Measurements from ENCODE around the gene CLDN1. TPM values are rescaled to one million over a fixed set of nuclear protein-coding genes. Genes with fewer than 3 reads are reported as not detected.
A peak's percentile ranks its signal among the peaks of the same experiment; 100 is the strongest.
"Not testable (repeated sequence)": the region's sequence is repeated elsewhere in the genome, so short reads cannot be mapped to it uniquely, and the experiment has no call there.

Gene CLDN1
- total RNA-seq, 1 donor from 2014 or later, result 1.4 TPM

DNA sequence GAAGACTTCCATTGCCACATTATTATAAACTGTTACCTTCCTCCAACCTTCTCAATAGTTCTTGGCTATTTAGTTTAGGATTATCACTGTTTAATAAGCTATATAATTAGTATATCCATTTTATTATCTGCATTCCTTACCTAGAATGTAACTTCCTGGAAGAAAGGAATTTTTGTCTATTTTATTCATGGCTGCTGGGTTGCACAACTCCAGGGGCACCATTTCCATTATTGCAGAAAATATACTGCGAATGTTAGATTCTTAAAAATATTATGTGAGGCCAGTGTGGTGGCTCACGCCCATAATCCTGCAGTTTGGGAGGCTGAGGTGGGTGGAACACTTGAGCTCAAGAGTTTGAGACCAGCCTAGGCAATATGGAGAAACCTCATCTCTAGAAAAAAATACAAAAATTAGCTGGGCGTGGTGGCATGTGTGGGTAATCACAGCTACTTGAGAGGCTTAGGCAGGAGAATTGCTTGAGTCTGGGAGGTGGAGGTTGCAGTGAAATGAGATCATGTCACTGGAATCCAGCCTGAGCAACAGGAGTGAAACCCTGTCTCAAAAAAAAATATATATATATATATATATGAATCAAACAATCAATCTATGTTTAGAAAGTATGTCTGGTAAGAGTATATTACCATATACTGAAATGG is 19.9 kb downstream of the CLDN1 start:
- intact Hi-C loops (cut with micrococcal nuclease), result no loop called here
- DNase-seq (no peak), ATAC-seq (no peak)

GRCh38 chr3:190301591-190301990 is 20.7 kb downstream of the CLDN1 start:
- DNase-seq (no peak), ATAC-seq (no peak)
- intact Hi-C loops (cut with micrococcal nuclease), result no loop called here

DNA sequence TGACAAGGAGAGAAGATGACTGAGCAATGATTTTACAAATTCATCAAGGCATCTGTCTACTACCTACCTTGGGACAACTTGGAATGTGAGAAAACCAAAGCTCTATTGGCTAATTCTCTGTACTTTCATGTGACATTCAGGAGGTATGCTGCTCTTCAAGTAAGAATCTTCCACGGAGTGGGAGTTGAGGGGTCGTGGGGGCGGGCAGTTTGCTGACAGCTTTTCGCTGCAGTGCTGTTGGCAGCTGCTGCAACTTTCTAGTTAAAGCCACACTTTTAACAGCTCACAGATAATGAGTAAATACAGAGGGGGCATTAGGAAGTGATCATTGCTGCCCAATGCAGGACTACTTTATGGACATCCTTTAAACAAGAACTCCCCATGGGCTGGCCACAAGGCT is 22.3 kb downstream of the CLDN1 start:
- ATAC-seq, result no peak
- intact Hi-C loops (cut with micrococcal nuclease), result no loop called here
- DNase-seq, result no peak

DNA sequence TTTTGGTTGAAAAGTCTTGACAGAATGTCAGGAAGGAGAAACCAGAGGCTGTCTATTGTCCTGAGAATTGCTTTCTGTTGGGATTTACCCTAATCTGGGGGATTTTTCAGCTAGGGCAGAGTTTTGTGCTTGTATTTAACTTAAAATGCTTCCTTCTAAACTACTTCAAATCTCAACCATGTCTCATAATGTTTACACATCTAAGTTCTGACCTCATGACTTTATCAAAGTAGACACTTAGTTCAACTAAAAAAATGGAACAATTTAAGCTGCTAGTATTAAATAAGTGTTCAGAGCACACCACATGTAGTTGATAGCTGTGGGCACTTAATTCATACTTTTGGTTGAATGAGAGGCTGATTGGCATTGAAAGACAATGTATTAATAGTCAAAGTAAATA is 28.2 kb downstream of the CLDN1 start:
- DNase-seq, result no peak
- intact Hi-C loops (cut with micrococcal nuclease), result no loop called here
- no peak for ATAC-seq

DNA sequence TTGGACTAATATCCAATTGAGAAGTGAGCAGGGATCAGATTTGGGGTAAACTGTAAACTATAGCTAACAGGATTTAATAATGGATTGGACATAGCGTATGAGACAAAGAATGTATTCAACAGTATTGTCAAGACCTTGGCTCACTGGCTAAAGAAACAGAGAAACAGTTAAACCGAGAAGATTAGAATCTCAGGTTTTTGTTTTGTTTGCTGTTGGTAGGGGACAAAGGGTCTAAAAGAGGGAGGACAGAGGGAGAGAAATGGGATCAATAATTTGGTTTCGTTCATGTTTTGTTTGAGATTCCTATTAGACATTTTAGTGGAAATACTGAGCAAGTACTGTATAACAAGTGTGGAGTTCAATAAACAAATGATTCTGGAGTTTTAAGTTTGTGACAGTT is 28.6 kb downstream of the CLDN1 start:
- no peak for DNase-seq
- no peak for ATAC-seq
- intact Hi-C loops (cut with micrococcal nuclease), result no loop called here

DNA sequence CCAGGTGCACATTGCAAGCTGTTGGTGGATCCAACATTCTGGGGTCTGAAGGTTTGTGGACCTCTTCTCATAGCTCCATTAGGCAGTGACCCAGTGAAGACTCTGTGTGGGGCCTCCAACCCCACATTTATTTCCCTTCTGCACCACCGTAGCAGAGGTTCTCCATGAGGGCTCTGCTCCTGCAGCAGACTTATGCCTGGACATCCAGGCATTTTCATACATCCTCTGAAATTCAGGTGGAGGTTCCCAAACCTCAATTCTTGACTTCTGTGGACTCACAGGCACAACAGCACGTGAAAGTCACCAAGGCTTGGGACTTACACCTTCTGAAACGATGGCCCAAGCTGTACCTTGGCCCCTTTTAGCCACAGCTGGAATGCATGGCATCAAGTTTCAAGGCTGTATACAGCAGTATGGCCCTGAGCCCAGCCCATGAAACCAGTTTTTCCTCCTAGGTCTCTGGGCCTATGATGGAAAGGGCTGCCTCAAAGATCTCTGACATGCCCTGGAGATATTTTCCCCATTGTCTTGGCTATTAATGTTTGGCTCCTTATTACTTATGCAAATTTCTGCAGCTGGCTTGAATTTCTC is 30.2 kb downstream of the CLDN1 start:
- ATAC-seq (no peak), DNase-seq (no peak)
- intact Hi-C loops (cut with micrococcal nuclease), result no loop called here

- intact Hi-C loops (cut with micrococcal nuclease), result no loop called here
- no peak for DNase-seq
- no peak for ATAC-seq
Measured at GRCh38 chr3:190289989-190290388, 32.3 kb downstream of the CLDN1 start.

DNA sequence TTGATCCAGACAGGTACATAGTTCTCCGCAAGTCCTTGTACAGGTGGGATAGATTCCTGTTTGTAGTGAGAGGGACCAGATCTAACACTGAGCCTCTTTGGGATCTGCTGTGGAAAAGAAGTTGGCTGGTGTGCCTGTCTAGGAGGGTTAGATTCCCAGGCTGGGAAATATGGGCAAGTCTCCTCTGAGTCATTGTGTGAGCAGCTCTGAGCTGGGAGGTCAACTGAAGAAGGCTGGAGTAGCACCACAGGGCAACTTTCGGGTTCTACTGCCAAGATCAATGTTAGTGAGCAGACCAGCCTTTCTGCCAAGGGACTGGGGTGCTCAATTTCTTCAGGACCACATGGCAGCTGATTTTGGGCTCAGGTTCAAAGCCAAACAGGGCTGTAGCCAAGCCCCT is 33.4 kb downstream of the CLDN1 start:
- intact Hi-C loops (cut with micrococcal nuclease), result no loop called here

DNA sequence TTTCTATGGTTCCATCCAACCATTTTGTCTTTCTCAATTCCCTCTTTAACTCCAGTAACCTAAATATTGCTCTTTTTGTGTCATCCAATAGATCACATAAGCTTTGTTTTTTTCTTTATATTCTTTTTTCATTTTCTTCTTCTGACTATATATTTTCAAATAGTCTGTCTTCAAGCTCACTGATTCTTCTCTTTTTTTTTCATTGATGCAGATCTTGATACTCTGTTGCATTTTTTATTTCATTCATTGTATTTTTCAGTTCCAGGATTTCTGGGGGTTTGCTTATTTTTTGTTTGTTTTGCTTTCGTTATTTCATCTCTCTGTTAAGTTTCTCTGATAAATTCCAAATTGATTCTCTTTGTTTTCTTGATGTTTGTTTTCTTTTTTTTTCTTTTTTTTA is 36.2 kb downstream of the CLDN1 start:
- no peak for ATAC-seq
- no peak for DNase-seq
- intact Hi-C loops (cut with micrococcal nuclease), result no loop called here

More for the DNA sequence above, 33.4 kb downstream of the CLDN1 start:
- DNase-seq (no peak), ATAC-seq (no peak)

DNA sequence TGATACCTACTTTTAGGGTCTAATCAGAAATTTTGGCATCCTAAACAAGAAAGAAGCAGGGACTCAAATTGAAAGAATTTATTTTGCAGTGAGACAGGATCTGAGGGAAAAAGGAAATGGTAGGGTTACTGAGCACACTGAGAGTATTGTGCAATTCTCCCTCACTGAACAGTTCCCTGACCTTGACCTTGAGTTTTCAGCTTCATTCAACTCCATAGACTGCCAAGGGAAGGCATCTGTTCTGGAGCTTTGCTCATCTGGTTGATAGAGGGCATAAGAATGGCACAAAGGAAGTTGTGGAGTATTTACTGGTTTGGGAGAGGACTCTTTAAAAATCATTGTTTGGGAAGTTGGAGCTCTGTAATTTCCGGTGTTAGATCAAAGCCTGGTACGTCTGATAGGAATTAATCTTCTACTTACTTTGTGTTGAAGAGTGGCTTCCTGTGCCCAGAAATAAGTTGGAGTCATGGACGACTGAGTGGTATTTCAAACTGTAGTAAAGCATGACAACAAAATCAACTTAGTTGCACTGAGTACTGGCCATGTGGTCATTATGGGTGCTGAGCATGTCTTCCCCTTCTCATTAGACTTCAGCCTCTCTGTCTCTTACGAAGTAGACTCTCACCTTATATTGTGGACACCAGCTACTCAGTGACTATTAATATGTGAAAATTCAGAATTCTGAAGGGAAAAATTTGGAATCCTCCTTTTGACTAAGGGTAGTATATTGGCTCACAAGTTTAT is 40.8 kb downstream of the CLDN1 start:
- no peak for DNase-seq
- peak; percentile 87 for ATAC-seq
- intact Hi-C loops (cut with micrococcal nuclease), result no loop called here

DNA sequence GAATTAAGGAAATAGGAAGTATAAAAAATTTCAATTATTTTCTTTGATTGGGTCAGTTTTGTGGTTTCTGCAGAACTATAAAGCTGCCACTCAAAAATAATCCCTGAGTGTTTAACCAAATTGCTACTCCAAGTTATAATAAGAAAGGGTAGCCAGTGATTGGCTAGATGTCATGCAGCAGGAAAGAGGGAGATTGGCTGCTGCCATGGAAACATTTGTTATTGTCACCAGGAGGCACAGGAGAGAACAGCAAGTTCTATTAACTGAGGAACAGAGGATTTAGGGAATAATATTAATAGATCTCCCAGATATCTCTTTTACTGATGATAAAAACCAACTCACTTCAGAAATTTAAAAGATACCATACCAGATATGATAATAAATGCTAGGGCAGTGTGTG is 42.6 kb downstream of the CLDN1 start:
- no peak for DNase-seq
- ATAC-seq, result peak; percentile 46

GRCh38 chr3:190272747-190273146 is 49.5 kb downstream of the CLDN1 start:
- intact Hi-C loops (cut with micrococcal nuclease), result no loop called here
- DNase-seq, result no peak
- ATAC-seq, result no peak

More for the DNA sequence above, 42.6 kb downstream of the CLDN1 start:
- intact Hi-C loops (cut with micrococcal nuclease), result no loop called here

DNA sequence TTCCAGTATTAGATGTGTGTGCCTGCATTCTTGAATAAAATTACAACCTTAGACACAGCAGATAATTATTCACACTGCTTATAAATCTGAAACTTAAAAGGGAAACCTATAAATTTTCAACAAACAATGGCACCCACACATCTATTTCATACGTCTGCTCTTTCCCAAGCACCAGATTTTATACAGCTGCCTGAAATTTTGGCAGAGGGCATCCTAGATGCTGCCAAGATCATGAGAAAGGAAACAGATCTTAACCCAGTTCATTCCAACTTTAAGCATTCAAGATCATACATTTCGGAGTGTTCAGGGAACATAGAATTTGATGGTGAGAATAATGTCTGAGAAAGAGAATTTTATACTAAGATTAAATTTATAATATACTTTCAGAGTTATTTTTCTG is 53.1 kb downstream of the CLDN1 start:
- ATAC-seq (no peak), DNase-seq (no peak)
- intact Hi-C loops (cut with micrococcal nuclease), result no loop called here

GRCh38 chr3:190267464-190267863 is 54.8 kb downstream of the CLDN1 start:
- DNase-seq; intact Hi-C loops (cut with micrococcal nuclease); ATAC-seq: not testable (repeated sequence)

GRCh38 chr3:190266913-190267290 is 55.3 kb downstream of the CLDN1 start:
- ATAC-seq (no peak), DNase-seq (no peak)
- intact Hi-C loops (cut with micrococcal nuclease), result no loop called here

- DNase-seq, result no peak
- no peak for ATAC-seq
- intact Hi-C loops (cut with micrococcal nuclease), result no loop called here
Measured at GRCh38 chr3:190266265-190266912, 55.9 kb downstream of the CLDN1 start.

- intact Hi-C loops (cut with micrococcal nuclease), result no loop called here
- ATAC-seq (no peak), DNase-seq (no peak)
Measured at GRCh38 chr3:190265796-190266195, 56.5 kb downstream of the CLDN1 start.

GRCh38 chr3:190265126-190265525 is 57.1 kb downstream of the CLDN1 start:
- no peak for ATAC-seq
- no peak for DNase-seq
- intact Hi-C loops (cut with micrococcal nuclease), result no loop called here

GRCh38 chr3:190261740-190262139 is 60.5 kb downstream of the CLDN1 start:
- intact Hi-C loops (cut with micrococcal nuclease), result no loop called here
- DNase-seq, result no peak
- ATAC-seq, result no peak

GRCh38 chr3:190261015-190261414 is 61.2 kb downstream of the CLDN1 start:
- intact Hi-C loops (cut with micrococcal nuclease), result no loop called here
- ATAC-seq, result peak; percentile 47

More at GRCh38 chr3:190261015-190261414, 61.2 kb downstream of the CLDN1 start:
- DNase-seq, result no peak

Measured in left ventricle myocardium superior (tissue), 1 donor.